SK-N-SH treated with all-trans-retinoic acid at 6 μM for 48 hours (cell line): ENCODE measurements around the gene CBR4.

Experiments
- ATAC-seq: fragments of 200-7000 bp; cut with Tn5 transposase; 3 replicates; pipeline ENCODE4 v1.9.1; 2020; ENCODE audit warnings: mild to moderate bottlenecking, moderate library complexity
- ARNTL ChIP-seq: fragments of 450-650 bp; formaldehyde crosslinking; IDR thresholded peaks from 2 replicates; pipeline ENCODE4 v1.5.0; 2020; ENCODE audit warnings: low read depth, mild to moderate bottlenecking, moderate library complexity, borderline replicate concordance
- BACH2 ChIP-seq: fragments of 250-450 bp; sonication (Bioruptor Pico); IDR thresholded peaks from 2 replicates; pipeline ENCODE4 v1.9.0; 2021; ENCODE audit warnings: mild to moderate bottlenecking, borderline replicate concordance
- CSDC2 ChIP-seq: fragments of 250-450 bp; sonication (Bioruptor Pico); IDR thresholded peaks from 2 replicates; pipeline ENCODE4 v1.5.0; 2020; ENCODE audit warnings: mild to moderate bottlenecking, moderate library complexity
- ESRRG ChIP-seq: fragments of 250-450 bp; sonication (Bioruptor Pico); IDR thresholded peaks from 2 replicates; pipeline ENCODE4 v1.6.1; 2021; ENCODE audit warnings: mild to moderate bottlenecking
- OSR1 ChIP-seq: fragments of 250-450 bp; sonication (Bioruptor Pico); IDR thresholded peaks from 2 replicates; pipeline ENCODE4 v1.8.0; 2022; ENCODE audit warnings: moderate library complexity, mild to moderate bottlenecking, inconsistent platforms
- PPARA ChIP-seq: fragments of 250-450 bp; sonication (Bioruptor Pico); IDR thresholded peaks from 2 replicates; pipeline ENCODE4 v1.5.0; 2020; ENCODE audit warnings: mild to moderate bottlenecking, borderline replicate concordance
- RARB ChIP-seq: fragments of 250-450 bp; sonication (Bioruptor Pico); IDR thresholded peaks from 2 replicates; pipeline ENCODE4 v1.8.0; 2021; ENCODE audit warnings: mild to moderate bottlenecking, moderate library complexity
- SNAI2 ChIP-seq: fragments of 250-450 bp; sonication (Bioruptor Pico); IDR thresholded peaks from 2 replicates; pipeline ENCODE4 v1.5.0; 2020; ENCODE audit warnings: mild to moderate bottlenecking, moderate library complexity
- TOX ChIP-seq: fragments of 250-450 bp; sonication (Bioruptor Pico); IDR thresholded peaks from 2 replicates; pipeline ENCODE4 v1.8.0; 2021; ENCODE audit warnings: mild to moderate bottlenecking, moderate library complexity, borderline replicate concordance
- TSHZ2 ChIP-seq: fragments of 250-450 bp; sonication (Bioruptor Pico); IDR thresholded peaks from 2 replicates; pipeline ENCODE4 v1.5.0; 2020; ENCODE audit warnings: mild to moderate bottlenecking, moderate library complexity
- ZFP3 ChIP-seq: fragments of 250-450 bp; sonication (Bioruptor Pico); IDR thresholded peaks from 2 replicates; pipeline ENCODE4 v1.5.0; 2020; ENCODE audit warnings: mild to moderate bottlenecking, moderate library complexity
- ZFP30 ChIP-seq: fragments of 450-650 bp; formaldehyde crosslinking; IDR thresholded peaks from 2 replicates; pipeline ENCODE4 v1.5.0; 2022; ENCODE audit warnings: mild to moderate bottlenecking, moderate library complexity
- ZNF565 ChIP-seq: fragments of 450-650 bp; formaldehyde crosslinking; conservative IDR thresholded peaks from 2 replicates; pipeline ENCODE4 v1.5.0; 2020; ENCODE audit warnings: low read depth, mild to moderate bottlenecking, moderate library complexity
- ZNF70 ChIP-seq: fragments of 450-650 bp; formaldehyde crosslinking; IDR thresholded peaks from 2 replicates; pipeline ENCODE4 v1.5.0; 2020; ENCODE audit warnings: mild to moderate bottlenecking, moderate library complexity
- ZNF8 ChIP-seq: fragments of 450-650 bp; formaldehyde crosslinking; IDR thresholded peaks from 2 replicates; pipeline ENCODE4 v1.5.0; 2020; ENCODE audit warnings: mild to moderate bottlenecking, moderate library complexity
- TF ChIP-seq, protein P1 (sequence below): fragments of 250-450 bp; sonication (Bioruptor Pico); IDR thresholded peaks from 2 replicates; pipeline ENCODE4 v1.8.0; 2020; ENCODE audit warnings: mild to moderate bottlenecking, moderate library complexity, borderline replicate concordance
- TF ChIP-seq, protein P2 (sequence below): fragments of 250-450 bp; sonication (Bioruptor Pico); IDR thresholded peaks from 2 replicates; pipeline ENCODE4 v1.8.0; 2021; ENCODE audit warnings: low read depth, mild to moderate bottlenecking, moderate library complexity, borderline replicate concordance
- TF ChIP-seq, protein P3 (sequence below): fragments of 250-450 bp; sonication (Bioruptor Pico); IDR thresholded peaks from 2 replicates; pipeline ENCODE4 v1.5.1; 2021; ENCODE audit warnings: mild to moderate bottlenecking, moderate library complexity
- TF ChIP-seq, protein P4 (sequence below): fragments of 250-450 bp; sonication (Bioruptor Pico); IDR thresholded peaks from 2 replicates; pipeline ENCODE4 v1.5.1; 2020; ENCODE audit warnings: low read depth, mild to moderate bottlenecking, moderate library complexity

CBR4 gene

DNA sequence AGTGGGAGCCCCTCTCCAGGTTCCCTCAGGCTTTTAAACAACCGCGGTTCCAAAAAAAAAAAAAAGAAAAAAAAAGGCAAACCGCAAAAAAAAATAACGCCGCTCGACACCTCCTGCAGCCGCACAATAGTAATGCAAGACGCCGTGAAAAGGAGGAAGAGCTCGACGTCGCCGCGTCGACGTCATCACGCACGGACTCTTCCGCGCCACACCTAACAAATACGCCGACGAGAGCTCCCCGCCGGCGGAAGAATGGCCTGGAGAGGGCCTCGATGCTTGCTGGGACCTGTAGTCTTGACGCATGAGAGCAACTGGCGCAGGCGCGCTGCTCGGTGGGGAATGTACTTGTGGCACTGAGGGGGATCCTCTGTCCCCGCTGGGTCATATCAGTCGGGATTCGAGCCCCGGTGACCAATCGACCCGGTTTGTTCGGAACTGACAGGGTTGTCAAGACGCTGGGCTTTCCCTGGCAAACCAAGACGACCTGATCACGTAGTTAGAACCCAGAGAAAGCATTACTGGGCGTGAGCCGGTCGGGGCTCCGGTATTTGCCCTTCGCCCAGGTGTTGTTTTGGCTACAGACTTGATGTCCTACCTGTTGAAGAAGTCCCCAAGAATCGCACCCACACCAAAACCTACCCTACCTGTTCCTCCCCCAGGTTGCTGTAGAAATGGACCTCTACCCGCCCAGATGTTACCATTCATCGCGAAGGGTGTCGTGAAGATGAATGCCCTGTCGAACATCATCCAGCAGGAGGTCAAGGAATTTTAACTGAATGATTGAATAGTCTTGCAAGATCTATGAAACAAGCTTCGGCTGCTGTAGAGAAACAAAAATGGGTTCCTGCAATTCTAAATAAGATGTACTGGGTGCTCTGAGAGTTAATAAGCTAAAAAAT is at the start of gene CBR4:
Gene CBR4, minus strand, starts transcription at position 131 of the 899 bp plus-strand sequence. CDS start 166 bp downstream, outside the sequence.
- TF ChIP-seq PPARA (CRISPR knock-in tag): no peak
- TF ChIP-seq, protein P1, sequence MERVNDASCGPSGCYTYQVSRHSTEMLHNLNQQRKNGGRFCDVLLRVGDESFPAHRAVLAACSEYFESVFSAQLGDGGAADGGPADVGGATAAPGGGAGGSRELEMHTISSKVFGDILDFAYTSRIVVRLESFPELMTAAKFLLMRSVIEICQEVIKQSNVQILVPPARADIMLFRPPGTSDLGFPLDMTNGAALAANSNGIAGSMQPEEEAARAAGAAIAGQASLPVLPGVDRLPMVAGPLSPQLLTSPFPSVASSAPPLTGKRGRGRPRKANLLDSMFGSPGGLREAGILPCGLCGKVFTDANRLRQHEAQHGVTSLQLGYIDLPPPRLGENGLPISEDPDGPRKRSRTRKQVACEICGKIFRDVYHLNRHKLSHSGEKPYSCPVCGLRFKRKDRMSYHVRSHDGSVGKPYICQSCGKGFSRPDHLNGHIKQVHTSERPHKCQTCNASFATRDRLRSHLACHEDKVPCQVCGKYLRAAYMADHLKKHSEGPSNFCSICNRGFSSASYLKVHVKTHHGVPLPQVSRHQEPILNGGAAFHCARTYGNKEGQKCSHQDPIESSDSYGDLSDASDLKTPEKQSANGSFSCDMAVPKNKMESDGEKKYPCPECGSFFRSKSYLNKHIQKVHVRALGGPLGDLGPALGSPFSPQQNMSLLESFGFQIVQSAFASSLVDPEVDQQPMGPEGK (CRISPR knock-in tag): no peak
- no peak for TF ChIP-seq ZNF565
- TF ChIP-seq, protein P2, sequence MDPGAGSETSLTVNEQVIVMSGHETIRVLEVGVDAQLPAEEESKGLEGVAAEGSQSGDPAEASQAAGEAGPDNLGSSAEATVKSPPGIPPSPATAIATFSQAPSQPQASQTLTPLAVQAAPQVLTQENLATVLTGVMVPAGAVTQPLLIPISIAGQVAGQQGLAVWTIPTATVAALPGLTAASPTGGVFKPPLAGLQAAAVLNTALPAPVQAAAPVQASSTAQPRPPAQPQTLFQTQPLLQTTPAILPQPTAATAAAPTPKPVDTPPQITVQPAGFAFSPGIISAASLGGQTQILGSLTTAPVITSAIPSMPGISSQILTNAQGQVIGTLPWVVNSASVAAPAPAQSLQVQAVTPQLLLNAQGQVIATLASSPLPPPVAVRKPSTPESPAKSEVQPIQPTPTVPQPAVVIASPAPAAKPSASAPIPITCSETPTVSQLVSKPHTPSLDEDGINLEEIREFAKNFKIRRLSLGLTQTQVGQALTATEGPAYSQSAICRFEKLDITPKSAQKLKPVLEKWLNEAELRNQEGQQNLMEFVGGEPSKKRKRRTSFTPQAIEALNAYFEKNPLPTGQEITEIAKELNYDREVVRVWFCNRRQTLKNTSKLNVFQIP (CRISPR knock-in tag): no peak
- TF ChIP-seq RARB: no peak
- TF ChIP-seq, protein P3, sequence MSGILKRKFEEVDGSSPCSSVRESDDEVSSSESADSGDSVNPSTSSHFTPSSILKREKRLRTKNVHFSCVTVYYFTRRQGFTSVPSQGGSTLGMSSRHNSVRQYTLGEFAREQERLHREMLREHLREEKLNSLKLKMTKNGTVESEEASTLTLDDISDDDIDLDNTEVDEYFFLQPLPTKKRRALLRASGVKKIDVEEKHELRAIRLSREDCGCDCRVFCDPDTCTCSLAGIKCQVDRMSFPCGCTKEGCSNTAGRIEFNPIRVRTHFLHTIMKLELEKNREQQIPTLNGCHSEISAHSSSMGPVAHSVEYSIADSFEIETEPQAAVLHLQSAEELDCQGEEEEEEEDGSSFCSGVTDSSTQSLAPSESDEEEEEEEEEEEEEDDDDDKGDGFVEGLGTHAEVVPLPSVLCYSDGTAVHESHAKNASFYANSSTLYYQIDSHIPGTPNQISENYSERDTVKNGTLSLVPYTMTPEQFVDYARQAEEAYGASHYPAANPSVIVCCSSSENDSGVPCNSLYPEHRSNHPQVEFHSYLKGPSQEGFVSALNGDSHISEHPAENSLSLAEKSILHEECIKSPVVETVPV (CRISPR knock-in tag): no peak
- no peak for TF ChIP-seq BACH2 (CRISPR knock-in tag)
- ATAC-seq: peak; percentile 98

- TF ChIP-seq, protein P4, sequence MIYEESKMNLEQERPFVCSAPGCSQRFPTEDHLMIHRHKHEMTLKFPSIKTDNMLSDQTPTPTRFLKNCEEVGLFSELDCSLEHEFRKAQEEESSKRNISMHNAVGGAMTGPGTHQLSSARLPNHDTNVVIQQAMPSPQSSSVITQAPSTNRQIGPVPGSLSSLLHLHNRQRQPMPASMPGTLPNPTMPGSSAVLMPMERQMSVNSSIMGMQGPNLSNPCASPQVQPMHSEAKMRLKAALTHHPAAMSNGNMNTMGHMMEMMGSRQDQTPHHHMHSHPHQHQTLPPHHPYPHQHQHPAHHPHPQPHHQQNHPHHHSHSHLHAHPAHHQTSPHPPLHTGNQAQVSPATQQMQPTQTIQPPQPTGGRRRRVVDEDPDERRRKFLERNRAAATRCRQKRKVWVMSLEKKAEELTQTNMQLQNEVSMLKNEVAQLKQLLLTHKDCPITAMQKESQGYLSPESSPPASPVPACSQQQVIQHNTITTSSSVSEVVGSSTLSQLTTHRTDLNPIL (CRISPR knock-in tag): no peak
- TF ChIP-seq CSDC2 (CRISPR knock-in tag): no peak
- TF ChIP-seq ZFP3 (CRISPR knock-in tag): no peak
- TF ChIP-seq ZFP30 (CRISPR knock-in tag): no peak
- no peak for TF ChIP-seq ZNF8 (CRISPR knock-in tag)
- TF ChIP-seq, all 23 proteins: peak for 0
- ATAC-seq: no peak
Measured at GRCh38 chr4:169059306-169060211, 49.5 kb upstream of the CBR4 start.

DNA sequence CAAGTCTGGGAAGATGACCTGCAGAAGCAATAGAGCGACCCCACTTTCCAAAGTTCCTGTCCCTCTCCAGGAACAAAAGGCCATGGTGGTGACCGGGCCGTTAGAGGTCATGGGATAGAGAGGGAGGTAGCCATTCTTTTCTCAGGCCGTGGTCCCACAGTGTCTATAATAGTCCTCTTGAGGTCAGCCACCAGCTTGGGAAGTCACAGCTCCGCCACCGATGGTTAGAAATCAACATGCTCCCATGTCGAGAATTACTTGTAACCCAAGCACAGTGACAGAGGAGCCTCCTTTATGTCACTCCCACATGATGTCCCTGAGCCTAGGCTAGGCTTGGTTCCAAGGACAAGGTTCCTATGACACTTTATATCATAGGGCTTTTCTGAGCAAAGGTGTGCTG is 48.3 kb upstream of the CBR4 start:
- no peak for ATAC-seq
- TF ChIP-seq PPARA (CRISPR knock-in tag): no peak
- TF ChIP-seq, protein P1 (CRISPR knock-in tag): no peak
- no peak for TF ChIP-seq ZFP3 (CRISPR knock-in tag)
- TF ChIP-seq, protein P4 (CRISPR knock-in tag): no peak
- TF ChIP-seq ZNF70 (CRISPR knock-in tag): no peak
- no peak for TF ChIP-seq SNAI2 (CRISPR knock-in tag)
- TF ChIP-seq ESRRG (CRISPR knock-in tag): no peak
- TF ChIP-seq ZNF8 (CRISPR knock-in tag): no peak
- TF ChIP-seq BACH2 (CRISPR knock-in tag): no peak
- no peak for TF ChIP-seq OSR1
- no peak for TF ChIP-seq TSHZ2 (CRISPR knock-in tag)
- no peak for TF ChIP-seq RARB
- TF ChIP-seq ARNTL (CRISPR knock-in tag): no peak
- no peak for TF ChIP-seq CSDC2 (CRISPR knock-in tag)
- TF ChIP-seq, protein P2 (CRISPR knock-in tag): no peak
- TF ChIP-seq ZFP30 (CRISPR knock-in tag): no peak
- TF ChIP-seq TOX (CRISPR knock-in tag): no peak
